Left ventricle myocardium inferior (tissue), 1 donor: ENCODE data around the gene ITIH2. TPM values are rescaled to one million over a fixed set of nuclear protein-coding genes. Genes with fewer than 3 reads are reported as not detected.

Experiments used
- DNase-seq: peaks from one replicate; pipeline ENCODE4 v3.0.0-alpha.2; 2020
- H3K27ac ChIP-seq: fragments of 200-600 bp; replicated peaks from 2 replicates; pipeline ENCODE4 v1.8.0; 2021
- H3K27me3 ChIP-seq: fragments of 200-600 bp; 2 replicates; pipeline ENCODE4 v1.8.0; 2021; ENCODE audit warnings: low read depth
- H3K36me3 ChIP-seq: fragments of 200-600 bp; 2 replicates; pipeline ENCODE4 v1.8.0; 2021
- H3K4me1 ChIP-seq: fragments of 200-600 bp; 2 replicates; pipeline ENCODE4 v1.8.0; 2021
- H3K4me3 ChIP-seq: fragments of 200-600 bp; 2 replicates; pipeline ENCODE4 v1.8.0; 2021; ENCODE audit warnings: mild to moderate bottlenecking, moderate library complexity
- H3K9me3 ChIP-seq: fragments of 200-600 bp; replicated peaks from 2 replicates; pipeline ENCODE4 v1.8.0; 2021
- CTCF ChIP-seq: fragments of 200-600 bp; IDR thresholded peaks from 2 replicates; pipeline ENCODE4 v1.8.0; 2021; ENCODE audit warnings: antibody characterized with exemption, mild to moderate bottlenecking, borderline replicate concordance
- intact Hi-C: fragments of 100-400 bp; cut with micrococcal nuclease; formaldehyde crosslinking; loops from one replicate; pipeline ENCODE4 v1.11.0; 2022
- total RNA-seq: library from RNA; stranded (reverse); fragmentation: NEBNext Ultra II Directional; extraction: Animal tissue kit (Norgen Biotek cat#: 25700); gene quantifications from one replicate; pipeline ENCODE4 v1.2.1, GENCODE V29; 2021
- donor health status: DM: no; HTN: yes; CAD: no; lungs with severe emphysema.

The ITIH2 gene
- total RNA-seq, 1 donor from 2014 or later = not detected

- peaks cover 10% of the 10 kb centered on the region for H3K27me3 ChIP-seq
Observed at GRCh38 chr10:7696545-7696944, 6.6 kb upstream of the ITIH2 start.

GRCh38 chr10:7697426-7697825 lies 5.7 kb upstream of the ITIH2 start:
- no peak overlapping the region for H3K27ac ChIP-seq
- no peak for TF ChIP-seq CTCF
- H3K27me3 ChIP-seq = peaks cover 19% of the 10 kb centered on the region

More at GRCh38 chr10:7696545-7696944, 6.6 kb upstream of the ITIH2 start:
- Histone ChIP-seq H3K27ac (no peak overlapping the region), H3K4me1 (peaks cover 13% of the 10 kb centered on the region), H3K9me3 (peaks cover 18% of the 10 kb centered on the region), H3K36me3 (no peaks in the 10 kb centered on the region), H3K4me3 (no peak overlapping the region)
- intact Hi-C loops = no loop called here
- TF ChIP-seq CTCF = no peak
- peak; percentile 55 for DNase-seq

GRCh38 chr10:7700577-7701125 lies 2.5 kb upstream of the ITIH2 start:
- DNase-seq = no peak
- H3K4me1 ChIP-seq = peaks cover 13% of the 10 kb centered on the region
- H3K27me3 ChIP-seq = peaks cover 48% of the 10 kb centered on the region
- no peak for TF ChIP-seq CTCF
- intact Hi-C loops = no loop called here
- no peak overlapping the region for H3K27ac ChIP-seq
- no peaks in the 10 kb centered on the region for H3K9me3 ChIP-seq
- H3K4me3 ChIP-seq = no peak overlapping the region
- H3K36me3 ChIP-seq = no peaks in the 10 kb centered on the region

More at GRCh38 chr10:7697426-7697825, 5.7 kb upstream of the ITIH2 start:
- Histone ChIP-seq H3K4me3 (no peak overlapping the region), H3K36me3 (no peaks in the 10 kb centered on the region), H3K9me3 (peaks cover 10% of the 10 kb centered on the region), H3K4me1 (peaks cover 13% of the 10 kb centered on the region)
- no peak for DNase-seq
- intact Hi-C loops = no loop called here

GRCh38 chr10:7701158-7701742 lies 1.9 kb upstream of the ITIH2 start:
- intact Hi-C loops = no loop called here
- no peak for TF ChIP-seq CTCF
- Histone ChIP-seq H3K36me3 (no peaks in the 10 kb centered on the region), H3K4me3 (no peak overlapping the region), H3K27me3 (peaks cover 54% of the 10 kb centered on the region), H3K27ac (no peak overlapping the region), H3K9me3 (no peaks in the 10 kb centered on the region), H3K4me1 (peaks cover 12% of the 10 kb centered on the region)
- DNase-seq = no peak

- DNase-seq = no peak
- intact Hi-C loops = no loop called here
- Histone ChIP-seq H3K36me3 (no peaks in the 10 kb centered on the region), H3K4me3 (no peak overlapping the region), H3K9me3 (no peaks in the 10 kb centered on the region), H3K27ac (no peak overlapping the region), H3K27me3 (peaks cover 65% of the 10 kb centered on the region), H3K4me1 (peaks cover 1% of the 10 kb centered on the region)
- no peak for TF ChIP-seq CTCF
Observed at GRCh38 chr10:7702288-7702812, 766 bp upstream of the ITIH2 start.
